Epithelial cell of esophagus (primary cell): Measurements from ENCODE around the gene GXYLT2.

Source experiments
- DNase-seq: peaks from one replicate; pipeline ENCODE4 v3.0.0; 2010; ENCODE audit warnings: low read depth
- H3K4me3 ChIP-seq: 2 replicates; pipeline ENCODE4 v1.5.1; 2011; ENCODE audit warnings: mild to moderate bottlenecking, low read length, control low read depth
- CTCF ChIP-seq: IDR thresholded peaks from 2 replicates; pipeline ENCODE4 v1.5.1; 2011; ENCODE audit warnings: low read depth, mild to moderate bottlenecking, low read length, control low read depth, inconsistent platforms; ENCODE audit not compliant: insufficient read depth; ENCODE audit errors: missing control alignments

Gene GXYLT2

DNA sequence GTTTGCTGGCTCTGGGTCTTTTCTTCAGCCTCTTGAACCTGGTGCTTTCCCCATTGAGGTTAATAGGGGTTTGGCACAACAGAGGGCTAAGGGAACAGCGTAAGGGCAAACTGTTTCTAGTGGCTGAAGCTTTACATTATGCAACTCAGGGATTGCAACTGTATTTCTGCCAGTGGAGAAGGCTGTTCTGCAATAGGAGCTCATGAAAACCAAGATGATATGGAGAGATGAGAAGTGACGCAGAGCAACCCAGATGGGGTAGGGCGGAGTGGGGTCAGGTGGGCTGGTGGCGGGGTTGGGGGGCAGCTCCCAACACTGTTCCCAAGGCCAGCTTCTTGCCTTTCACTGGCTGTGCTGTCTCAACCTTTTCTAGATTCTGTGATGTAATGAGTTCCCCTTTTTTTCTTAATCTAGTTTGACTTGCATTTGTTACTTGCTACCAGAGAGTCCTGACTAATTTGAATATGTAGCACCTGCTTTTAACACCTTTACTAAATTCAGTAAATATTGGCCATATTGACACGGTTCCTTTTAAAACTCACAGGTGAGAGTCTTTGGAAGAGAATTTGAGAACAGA, 7.2 kb downstream of the GXYLT2 start:
- no peak for DNase-seq
- no peak overlapping the region for H3K4me3 ChIP-seq
- TF ChIP-seq CTCF, result no peak

DNA sequence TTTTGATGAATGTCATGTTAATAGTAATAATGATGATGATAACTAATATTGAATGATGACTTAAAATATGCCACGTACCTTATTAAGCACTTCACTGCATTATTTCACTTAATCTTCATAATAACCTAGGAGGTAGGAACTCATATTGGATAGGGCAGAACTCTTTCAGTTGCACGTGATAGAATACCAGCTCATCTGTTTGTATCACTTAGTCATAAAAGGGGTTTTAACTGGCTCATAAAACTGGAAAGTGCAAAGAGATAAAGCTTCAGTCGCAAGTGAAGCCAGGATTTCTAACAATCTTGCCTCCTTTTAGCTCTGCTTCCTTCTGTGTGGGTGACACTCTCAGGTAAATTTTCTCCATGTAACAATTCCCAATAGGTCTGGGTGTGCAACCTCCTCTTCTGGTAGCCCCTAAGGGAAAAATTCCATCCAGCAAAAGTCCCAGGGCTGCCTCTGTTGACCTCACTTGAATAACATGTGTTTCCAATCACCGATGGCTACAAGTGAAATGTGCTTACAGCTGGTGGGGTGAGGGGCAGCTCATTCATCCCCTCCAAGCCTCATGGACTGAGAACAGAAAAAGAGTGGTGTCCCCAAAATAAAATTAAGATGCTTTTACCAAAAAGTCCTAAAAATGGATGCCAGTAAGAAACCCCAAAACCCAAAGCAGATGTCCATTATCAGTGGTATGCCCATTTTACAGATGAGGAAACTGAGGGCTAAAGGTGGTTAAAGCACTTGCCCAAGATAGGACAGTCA, 9.3 kb downstream of the GXYLT2 start:
- H3K4me3 ChIP-seq, result no peak overlapping the region
- no peak for DNase-seq
- TF ChIP-seq CTCF, result no peak

GRCh38 chr3:72897758-72898007, 9.8 kb downstream of the GXYLT2 start:
- DNase-seq, result no peak
- TF ChIP-seq CTCF, result no peak
- H3K4me3 ChIP-seq, result no peak overlapping the region

GRCh38 chr3:72899349-72899765, 11.5 kb downstream of the GXYLT2 start:
- no peak overlapping the region for H3K4me3 ChIP-seq
- DNase-seq, result no peak
- TF ChIP-seq CTCF, result no peak

- no peak for DNase-seq
- H3K4me3 ChIP-seq, result no peak overlapping the region
- no peak for TF ChIP-seq CTCF
These were observed 12.2 kb downstream of the GXYLT2 start for GRCh38 chr3:72900048-72900447.

DNA sequence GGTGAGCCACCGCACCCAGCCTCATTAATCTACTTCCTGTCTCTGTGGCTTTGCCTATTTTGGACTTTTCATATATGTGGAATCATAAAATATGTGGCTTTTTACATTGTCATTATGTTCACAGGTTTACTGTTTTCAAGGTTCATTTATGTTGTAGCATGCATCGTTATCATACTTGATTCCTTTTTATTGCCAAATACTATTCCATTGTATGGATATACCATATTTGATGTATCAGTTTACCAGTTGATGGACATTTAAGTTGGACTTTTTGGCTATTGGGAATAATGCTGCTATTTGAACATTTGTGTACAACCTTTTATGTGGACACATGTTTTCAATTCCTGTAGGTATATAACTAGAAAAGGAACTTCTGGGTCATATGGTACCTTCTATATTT, 14.0 kb downstream of the GXYLT2 start:
- no peak for TF ChIP-seq CTCF
- H3K4me3 ChIP-seq, result no peak overlapping the region
- DNase-seq, result no peak

- DNase-seq, result peak; percentile 94
- TF ChIP-seq CTCF, result no peak
- H3K4me3 ChIP-seq, result no peak overlapping the region
These were observed 15.2 kb downstream of the GXYLT2 start for GRCh38 chr3:72903004-72903403.
